Hematopoietic multipotent progenitor cell treated with erythropoietin and hydrocortisone succinate and interleukin-3 and kit ligand, for 4 days (in vitro differentiated cells): ENCODE results near the gene RPE65.
"Not testable (repeated sequence)": the region's sequence is repeated elsewhere in the genome, so short reads cannot be mapped to it uniquely, and the experiment has no call there.

Experiments
- DNase-seq: peaks from one replicate; pipeline ENCODE4 v3.0.0-alpha.2; 2015

Gene RPE65

DNA sequence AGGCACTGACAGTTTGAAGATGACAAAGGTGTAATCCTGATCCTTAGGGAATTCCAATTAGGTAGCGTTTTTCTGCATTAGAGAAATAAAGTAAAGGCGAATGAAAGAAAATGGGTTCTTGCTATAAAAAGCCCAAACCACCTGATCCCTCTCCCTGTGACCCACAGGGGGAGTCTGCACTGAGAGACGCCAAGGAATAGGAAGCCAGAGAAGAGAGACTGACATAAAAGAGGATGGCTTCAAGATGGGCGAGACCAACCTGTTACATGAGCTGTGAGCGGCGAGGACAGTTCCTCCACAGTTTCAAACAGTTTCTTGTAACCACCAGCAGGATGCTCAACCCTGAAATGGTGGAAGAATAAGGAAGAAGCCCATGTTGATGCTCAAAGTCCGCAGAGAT lies 1.4 kb downstream of the RPE65 start:
- DNase-seq = no peak

DNA sequence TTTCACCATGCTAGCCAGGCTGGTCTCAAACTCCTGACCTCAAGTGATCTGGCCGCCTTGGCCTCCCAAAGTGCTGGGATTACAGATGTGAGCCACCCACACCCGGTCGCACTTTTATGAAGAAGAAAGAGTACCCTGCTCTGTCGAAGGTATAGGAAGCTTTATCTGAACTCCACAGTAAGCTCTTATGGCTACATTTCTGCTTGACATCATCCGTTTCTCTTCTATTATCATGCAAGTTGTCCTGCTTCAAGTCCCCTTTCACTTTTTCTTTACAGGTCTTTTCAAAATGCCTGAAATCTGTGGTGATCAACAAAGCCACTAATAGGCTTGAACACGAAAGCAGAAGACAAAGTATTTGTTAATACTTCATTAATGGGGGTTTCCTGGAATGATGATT lies 4.0 kb downstream of the RPE65 start:
- DNase-seq = no peak

DNA sequence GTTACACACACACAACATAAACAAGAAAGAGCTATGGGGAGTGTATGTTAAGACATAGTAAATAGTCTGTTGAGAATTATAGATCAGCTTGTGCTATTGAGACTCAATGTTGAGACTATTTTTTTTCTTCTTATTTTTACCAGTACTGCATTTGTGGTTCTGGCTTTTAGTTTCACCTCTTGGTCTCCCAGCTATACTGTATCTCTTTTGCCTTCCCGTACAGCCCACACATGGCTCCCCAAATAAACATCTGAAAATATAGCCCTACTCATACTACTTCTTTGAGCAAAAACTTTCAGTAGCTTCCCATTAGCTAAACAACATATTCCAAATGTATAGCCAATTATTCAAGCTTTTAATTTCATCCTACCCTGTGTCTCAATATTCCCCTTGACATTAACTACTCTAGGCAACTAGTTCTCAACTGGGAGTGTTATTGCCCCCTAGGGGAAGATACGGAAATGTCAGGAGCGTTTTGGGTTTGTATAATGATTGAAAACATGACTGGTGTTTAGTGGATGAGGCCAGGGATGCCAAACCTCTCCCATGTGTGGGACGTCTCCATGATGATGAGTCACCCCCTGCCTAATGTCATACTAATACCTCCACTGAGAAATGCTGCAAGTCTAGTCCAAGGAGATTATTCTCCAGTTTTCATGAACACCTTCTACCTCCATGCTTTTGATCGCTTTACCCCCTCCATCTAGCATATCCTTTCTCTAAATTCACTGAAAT lies 6.8 kb downstream of the RPE65 start:
- DNase-seq = peak; percentile 63

DNA sequence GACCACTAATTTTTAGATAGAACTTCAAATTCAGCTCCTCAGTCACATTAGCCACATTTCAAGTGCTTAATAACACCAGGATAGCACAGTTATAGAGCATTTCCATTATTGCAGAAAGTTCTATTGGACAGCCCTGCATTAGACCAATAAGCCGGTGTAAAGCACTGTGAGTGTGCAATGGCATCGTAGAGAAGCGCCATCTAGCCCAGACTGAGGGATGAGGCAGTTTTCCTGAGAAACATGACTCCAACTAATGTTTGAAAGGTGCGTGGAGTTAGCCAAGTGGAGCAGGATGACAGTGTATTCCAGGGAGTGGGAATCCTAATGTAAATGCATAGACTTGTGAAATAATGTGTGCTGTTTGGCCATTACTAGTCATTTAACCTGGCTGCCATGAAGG lies 7.7 kb downstream of the RPE65 start:
- no peak for DNase-seq

DNA sequence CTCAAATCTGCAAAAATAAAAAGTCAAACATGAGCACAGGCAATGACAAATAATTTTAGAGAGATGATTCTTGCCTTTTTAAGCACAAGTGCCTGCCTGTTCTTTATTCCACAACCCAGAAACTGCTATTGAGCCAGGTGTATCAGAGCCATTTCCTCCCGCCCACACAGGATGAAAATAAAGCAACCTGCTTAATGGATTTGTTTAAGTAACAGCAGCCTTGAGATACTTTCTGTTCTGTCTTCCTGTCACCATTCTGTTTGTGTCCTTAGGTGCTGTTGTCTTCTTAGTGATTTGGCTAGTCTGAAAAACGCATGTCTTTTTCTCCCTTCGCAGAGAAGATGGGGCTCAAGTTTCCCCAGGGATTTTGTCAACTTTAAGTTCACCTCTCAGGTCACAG lies 11.4 kb downstream of the RPE65 start:
- no peak for DNase-seq

DNA sequence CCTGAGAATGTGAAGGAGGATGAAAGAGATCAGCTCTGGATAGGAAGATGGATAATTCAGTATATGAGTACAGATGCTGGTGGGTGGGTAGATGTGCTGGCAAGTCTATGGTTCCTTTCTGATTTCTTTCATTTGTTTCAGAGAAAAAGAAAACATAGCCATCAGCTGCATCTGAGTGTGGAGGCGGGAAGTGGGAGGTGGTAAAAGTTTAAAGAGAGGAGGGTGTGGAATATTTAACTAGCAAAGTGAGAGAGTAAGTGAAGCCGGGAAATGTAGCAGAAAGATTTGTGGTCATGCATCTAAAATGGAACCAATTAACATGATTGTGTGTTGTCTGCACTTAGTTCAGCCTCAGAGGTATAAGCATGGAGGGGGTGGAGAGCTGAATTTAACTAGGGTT lies 16.4 kb downstream of the RPE65 start:
- DNase-seq = no peak

DNA sequence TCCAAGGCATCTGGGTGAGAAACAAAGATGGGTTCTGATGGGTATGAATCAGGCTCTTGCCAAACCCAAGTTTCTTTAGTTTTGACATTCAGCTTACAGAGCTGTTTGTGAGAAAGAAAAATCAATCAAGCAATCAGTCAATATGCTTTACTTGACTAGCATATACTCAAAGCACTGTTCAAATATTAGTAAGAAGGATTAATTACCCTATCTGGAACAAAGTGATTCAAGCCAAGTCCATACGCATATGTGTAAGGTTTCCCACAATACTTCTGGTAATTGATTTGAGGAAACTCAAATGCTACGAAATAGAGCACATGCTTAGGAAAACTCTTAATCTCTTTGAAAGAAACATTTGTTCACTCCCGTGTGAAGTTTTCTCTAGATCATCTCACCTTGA lies 18.7 kb downstream of the RPE65 start:
- no peak for DNase-seq

DNA sequence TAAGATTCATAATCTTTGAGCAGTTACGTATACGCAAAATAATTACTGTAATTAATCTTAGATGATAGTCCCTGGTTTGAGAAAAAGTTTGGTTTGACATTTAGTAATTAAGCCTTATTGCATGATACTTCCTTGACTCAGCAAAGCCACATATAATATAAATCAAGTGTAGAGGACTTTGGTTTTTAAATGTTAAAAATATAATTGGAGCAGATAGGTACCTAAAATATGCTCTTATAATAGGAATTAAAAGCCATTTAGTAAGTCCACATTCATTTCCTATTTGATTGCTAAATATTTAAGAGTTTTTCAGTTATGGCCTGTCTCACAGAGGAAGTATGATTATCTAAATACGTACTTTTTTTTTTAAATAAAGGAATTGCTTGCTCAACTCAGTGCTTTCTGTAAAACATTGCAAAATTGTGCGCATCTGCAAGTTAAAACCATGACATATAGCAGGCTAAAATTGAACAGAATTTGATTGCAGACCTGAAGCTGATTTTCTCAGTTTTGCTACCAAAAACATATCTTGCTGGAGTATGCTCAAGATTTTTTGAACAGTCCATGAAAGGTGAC lies 20.4 kb downstream of the RPE65 start:
- DNase-seq = peak; percentile 43

DNA sequence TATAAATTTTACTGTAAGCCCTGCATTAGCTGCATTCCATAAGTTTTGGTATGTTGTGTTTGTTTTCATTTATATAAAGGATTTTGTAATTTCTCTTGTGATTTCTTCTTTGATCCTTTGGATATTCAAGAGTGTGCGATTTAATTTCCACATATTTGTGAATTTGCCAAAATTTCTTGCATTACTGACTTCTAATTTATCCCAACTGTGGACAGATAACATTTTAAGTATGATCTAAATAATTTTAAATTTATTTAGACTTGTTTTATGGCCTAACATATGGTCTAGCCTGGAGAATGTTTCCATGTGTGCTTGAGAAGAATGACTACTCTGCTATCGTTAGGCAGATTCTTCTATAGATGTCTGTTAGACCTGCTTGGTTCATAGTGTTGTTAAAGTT lies 23.2 kb downstream of the RPE65 start:
- DNase-seq = no peak

DNA sequence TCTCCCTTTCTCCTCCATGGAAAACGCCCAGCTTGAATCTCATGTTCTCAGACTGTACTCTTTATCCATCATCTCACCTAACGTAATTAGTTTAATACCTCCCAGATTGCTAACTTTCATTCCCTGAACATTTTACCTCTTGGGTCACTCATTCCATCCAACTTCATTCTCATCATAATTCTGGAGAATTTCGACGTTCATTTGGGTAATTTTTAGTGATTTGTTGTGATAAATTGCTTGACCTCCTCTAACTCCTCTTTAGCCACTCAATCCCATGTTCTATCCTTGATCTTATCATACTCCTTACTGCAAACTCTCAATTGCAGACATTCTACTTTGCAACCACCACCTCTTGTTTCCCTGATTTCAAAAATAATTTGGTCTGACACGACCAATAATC lies 28.4 kb downstream of the RPE65 start:
- DNase-seq = no peak

DNA sequence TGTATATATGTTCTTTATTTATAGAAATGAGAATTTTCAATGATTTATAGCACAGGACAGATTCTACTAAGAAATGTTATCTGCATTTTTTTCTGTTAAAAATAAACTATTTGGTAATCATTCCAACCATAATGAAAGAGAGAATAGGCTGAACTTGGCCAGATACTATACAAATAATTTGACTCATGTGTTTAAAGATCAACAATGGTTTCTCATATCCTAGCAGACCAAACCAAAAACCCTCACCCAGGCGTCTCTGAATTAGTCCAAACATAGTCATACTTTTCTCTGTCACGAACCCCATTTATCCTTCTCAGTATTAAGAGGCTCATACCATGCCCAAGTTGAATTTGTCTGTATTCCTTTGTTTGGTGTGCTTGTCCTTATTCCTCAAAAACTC lies 40.3 kb downstream of the RPE65 start:
- no peak for DNase-seq

DNA sequence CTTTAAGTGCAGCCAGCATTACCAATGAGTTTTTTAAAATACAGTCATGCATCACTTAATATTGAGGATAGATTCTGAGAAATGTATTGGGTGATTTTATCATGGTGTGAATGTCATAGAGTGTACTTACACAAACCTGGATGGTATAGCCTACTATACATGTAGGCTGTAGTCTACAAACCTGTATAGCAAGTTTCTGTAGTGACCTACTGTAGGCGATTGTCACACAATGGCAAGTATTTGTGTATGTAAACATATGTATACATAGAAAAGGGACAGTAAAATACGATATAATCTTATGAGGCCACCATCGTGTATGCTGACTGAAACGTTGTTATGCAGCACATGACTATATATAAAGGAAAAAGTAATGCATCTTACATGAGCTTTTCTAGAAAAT lies 48.2 kb downstream of the RPE65 start:
- DNase-seq = no peak

DNA sequence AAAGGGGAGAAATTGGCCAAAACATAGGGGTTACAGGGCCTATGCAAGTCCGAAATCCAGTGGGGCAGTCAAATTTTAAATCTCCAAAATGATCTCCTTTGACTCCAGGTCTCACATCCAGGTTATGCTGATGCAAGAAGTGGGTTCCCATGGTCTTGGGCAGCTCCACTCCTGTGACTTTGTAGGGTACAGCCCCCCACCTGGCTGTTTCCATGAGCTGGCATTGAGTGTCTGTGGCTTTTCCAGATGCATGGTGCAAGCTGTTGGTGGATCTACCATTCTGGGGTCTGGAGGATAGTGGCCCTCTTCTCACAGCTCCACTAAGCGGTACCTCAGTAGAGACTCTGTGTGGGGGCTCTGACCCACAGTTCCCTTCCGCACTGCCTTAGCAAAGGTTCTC lies 54.2 kb downstream of the RPE65 start:
- DNase-seq = not testable (repeated sequence)

DNA sequence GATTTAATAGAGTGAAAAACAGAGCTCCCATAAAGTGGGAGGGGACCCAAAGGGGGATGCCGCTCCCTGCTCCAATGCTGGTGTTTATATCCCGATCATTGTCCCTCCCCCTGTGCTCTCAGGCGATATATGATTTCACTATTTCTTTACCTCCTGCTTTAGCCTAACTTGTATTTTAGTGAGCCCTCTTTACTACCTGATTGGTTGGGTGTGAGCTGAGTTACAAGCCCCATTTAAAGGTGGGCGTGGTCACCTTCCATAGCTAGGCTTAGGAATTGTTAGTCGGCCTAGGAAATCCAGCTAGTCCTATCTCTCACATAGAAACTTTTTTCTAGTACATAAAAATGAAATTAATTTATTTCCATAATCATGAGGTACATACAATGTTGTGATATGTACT lies 57.3 kb downstream of the RPE65 start:
- not testable (repeated sequence) for DNase-seq

DNA sequence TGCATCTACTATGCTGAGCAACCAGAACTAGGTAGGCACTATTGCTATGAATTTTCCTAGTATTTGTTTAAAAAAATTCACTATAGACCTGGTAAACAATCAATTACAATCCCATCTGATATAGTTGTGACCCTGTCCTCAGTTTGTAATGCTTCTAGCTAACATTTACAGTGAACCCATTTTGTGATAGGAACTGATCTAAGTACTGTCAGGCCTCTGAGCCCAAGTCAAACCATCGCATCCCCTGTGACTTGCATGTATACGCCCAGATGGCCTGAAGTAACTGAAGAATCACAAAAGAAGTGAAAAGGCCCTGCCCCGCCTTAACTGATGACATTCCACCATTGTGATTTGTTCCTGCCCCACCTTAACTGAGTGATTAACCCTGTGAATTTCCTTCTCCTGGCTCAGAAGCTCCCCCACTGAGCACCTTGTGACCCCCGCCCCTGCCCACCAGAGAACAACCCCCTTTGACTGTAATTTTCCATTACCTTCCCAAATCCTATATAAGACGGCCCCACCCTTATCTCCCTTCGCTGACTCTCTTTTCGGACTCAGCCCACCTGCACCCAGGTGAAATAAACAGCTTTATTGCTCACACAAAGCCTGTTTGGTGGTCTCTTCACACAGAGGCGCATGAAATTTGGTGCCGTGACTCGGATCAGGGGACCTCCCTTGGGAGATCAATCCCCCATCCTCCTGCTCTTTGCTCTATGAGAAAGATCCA lies 63.8 kb downstream of the RPE65 start:
- not testable (repeated sequence) for DNase-seq

DNA sequence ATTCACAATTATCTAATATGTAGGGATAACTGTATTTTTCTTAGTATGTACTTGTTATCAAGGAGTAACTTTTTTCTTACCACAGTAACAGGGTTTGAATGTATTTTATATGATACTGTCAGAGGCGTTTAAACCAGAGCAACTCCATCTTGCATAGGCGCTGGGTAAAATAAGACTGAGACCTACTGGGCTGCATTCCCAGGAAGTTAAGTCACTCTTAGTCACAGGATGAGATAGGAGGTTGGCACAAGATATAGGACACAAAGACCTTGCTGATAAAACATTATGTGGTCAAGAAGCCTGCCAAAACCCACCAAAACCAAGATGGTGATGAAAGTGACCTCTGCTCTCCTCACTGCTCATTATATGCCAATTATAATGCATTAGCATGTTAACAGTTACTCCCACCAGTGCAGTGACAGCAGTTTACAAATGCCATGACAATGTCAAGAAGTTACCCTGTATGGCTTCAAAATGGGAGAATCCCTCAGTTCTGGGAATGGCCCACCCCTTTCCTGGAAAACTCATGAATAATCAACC lies 64.8 kb downstream of the RPE65 start:
- no peak for DNase-seq

DNA sequence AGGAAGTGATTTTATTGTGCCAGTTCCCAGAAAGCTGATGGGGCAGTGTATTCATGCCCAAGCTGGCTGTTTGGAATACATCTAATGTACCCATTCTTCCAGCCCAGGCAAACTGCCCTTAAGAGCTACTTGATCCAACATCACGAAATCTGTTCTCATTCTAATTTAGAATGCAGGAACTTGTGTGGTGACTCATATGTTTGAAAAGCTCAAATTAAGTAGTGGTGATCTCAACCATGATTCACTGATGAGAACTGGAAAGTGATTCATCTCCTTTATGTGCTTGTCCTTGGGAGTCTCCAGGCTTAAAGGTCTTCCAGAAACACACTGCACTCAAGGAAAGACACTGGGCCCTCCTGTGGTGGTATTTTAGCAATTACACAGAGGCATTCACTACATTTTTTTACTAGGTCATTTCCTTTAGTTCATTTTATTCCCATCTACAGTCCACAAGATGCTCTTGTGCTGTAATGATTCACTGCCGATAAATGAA lies 65.4 kb downstream of the RPE65 start:
- DNase-seq = no peak

DNA sequence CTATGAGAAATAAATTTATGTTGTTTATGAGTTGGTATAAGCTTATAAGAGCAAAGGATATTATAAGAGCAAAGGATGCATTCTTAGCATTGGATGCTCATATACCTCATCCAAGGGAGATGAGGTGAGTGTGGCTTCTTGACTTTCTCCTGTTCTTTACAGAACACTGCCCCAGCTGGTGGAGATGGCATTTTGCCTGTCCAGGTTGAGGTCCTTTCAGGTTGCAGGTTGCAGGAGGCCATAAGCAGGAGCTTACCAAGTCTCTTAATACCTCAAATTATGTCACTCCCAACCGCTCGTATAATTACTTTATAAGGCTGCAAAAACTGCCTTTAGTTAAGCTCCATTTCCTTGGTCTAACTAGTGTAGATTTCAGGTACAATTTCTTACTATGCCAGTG lies 66.7 kb downstream of the RPE65 start:
- no peak for DNase-seq

DNA sequence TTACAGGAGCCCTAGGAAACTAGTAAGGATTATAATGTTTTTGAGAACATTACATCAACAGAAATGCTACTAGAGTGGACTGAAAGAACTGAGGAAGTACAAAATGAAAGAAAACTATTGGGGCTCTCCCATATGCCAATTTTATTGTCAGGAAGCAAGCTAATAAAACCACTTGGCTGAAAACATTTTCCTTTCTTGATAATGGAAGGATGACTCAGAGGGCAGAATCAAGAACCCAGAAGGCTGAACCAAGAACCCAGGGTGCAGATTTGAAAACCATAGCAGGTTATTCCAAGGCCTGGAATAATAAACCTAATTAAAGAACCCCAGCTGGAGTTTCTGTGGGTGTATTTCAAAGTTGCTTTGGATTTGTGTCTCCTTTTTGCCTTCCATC lies 70.7 kb downstream of the RPE65 start:
- DNase-seq = no peak
